Medulla oblongata (tissue), 1 donor: ENCODE measurements around the gene DYRK2.
A peak's percentile ranks its signal among the peaks of the same experiment; 100 is the strongest.

Experiments used
- DNase-seq: peaks from one replicate; pipeline ENCODE4 v3.0.0-alpha.2; 2015; ENCODE audit errors: extremely low spot score

Gene DYRK2

GRCh38 chr12:67648521-67649260 lies at the start of gene DYRK2:
DYRK2 (plus strand) TSS chr12:67648745; CDS start chr12:67649134, 389 bp downstream.
- peak; percentile 76 for DNase-seq

GRCh38 chr12:67599691-67600090 lies 48.9 kb upstream of the DYRK2 start:
- DNase-seq, result no peak

GRCh38 chr12:67601126-67601525 lies 47.4 kb upstream of the DYRK2 start:
- no peak for DNase-seq

GRCh38 chr12:67609226-67609870 lies 39.2 kb upstream of the DYRK2 start:
- no peak for DNase-seq

- no peak for DNase-seq
Measured at GRCh38 chr12:67613040-67613439, 35.5 kb upstream of the DYRK2 start.

- no peak for DNase-seq
Measured at GRCh38 chr12:67617629-67618028, 30.9 kb upstream of the DYRK2 start.

- DNase-seq, result no peak
Measured at GRCh38 chr12:67618303-67618702, 30.2 kb upstream of the DYRK2 start.

GRCh38 chr12:67621112-67621511 lies 27.4 kb upstream of the DYRK2 start:
- DNase-seq, result no peak

- DNase-seq, result no peak
Measured at GRCh38 chr12:67621926-67622325, 26.6 kb upstream of the DYRK2 start.

- DNase-seq, result no peak
Measured at GRCh38 chr12:67623259-67623658, 25.3 kb upstream of the DYRK2 start.

- DNase-seq, result no peak
Measured at GRCh38 chr12:67624355-67624754, 24.2 kb upstream of the DYRK2 start.

GRCh38 chr12:67625004-67625403 lies 23.5 kb upstream of the DYRK2 start:
- no peak for DNase-seq

- no peak for DNase-seq
Measured at GRCh38 chr12:67626156-67626555, 22.4 kb upstream of the DYRK2 start.

GRCh38 chr12:67630373-67631088 lies 18.0 kb upstream of the DYRK2 start:
- DNase-seq, result peak; percentile 37

- DNase-seq, result no peak
Measured at GRCh38 chr12:67632005-67632404, 16.5 kb upstream of the DYRK2 start.

- DNase-seq, result no peak
Measured at GRCh38 chr12:67633024-67633610, 15.4 kb upstream of the DYRK2 start.

GRCh38 chr12:67633708-67634107 lies 14.8 kb upstream of the DYRK2 start:
- peak; percentile 69 for DNase-seq

- DNase-seq, result peak; percentile 53
Measured at GRCh38 chr12:67634303-67634761, 14.2 kb upstream of the DYRK2 start.

GRCh38 chr12:67637718-67638117 lies 10.8 kb upstream of the DYRK2 start:
- DNase-seq, result no peak

GRCh38 chr12:67638694-67639093 lies 9.9 kb upstream of the DYRK2 start:
- DNase-seq, result no peak

- no peak for DNase-seq
Measured at GRCh38 chr12:67640863-67641262, 7.7 kb upstream of the DYRK2 start.

GRCh38 chr12:67645126-67645525 lies 3.4 kb upstream of the DYRK2 start:
- DNase-seq, result no peak
